Urothelium cell line (cell line): ENCODE results near the gene ACLY.

Experiments used
- DNase-seq: peaks from one replicate; pipeline ENCODE4 v3.0.0; 2011; ENCODE audit warnings: low spot score, mixed read lengths
- FAIRE-seq: peaks from 2 replicates; lab custom pipeline; 2011; peaks lifted over from hg19 to GRCh38; lab: Jason Lieb, UNC

ACLY gene

DNA sequence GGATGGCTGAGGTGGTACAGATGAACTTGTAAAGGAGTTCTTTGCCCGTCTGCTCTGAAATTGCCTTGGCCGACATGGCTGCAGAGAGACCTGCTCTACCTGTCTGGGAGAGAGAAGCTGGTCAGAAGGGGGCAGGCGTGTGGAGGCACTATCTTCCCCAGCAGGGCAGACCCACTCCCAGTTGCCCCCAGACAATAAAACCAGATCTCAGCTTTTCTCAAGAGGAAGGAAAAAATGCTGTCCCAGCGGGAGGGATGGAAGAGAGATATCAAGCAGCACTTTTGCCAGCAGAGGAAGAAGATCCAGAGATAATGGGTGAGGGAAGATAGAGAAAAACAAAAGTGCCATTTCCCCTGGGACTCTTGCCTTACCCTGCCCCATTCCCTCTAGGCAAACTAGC, 5.0 kb downstream of the ACLY start:
- FAIRE-seq (no peak), DNase-seq (no peak)

DNA sequence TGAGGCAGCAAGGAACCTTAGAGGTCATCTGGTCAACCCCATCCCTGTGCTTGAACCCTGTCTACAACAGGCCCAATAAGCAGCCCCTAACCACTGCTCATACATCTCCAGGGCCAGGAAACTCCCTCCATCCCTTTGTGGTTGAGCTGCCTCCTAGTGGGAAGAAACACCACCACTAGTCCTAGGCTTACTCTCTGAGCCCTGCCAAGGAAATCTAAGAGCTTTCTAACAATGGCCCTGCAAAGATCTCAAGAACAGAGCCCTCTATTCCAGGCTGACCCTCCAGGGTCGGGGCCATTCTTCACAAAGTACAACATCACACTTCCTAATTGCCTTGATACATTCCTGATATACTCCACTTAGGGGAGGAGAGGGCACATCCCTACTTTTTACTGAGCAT, 5.8 kb downstream of the ACLY start:
- FAIRE-seq, result no peak

DNA sequence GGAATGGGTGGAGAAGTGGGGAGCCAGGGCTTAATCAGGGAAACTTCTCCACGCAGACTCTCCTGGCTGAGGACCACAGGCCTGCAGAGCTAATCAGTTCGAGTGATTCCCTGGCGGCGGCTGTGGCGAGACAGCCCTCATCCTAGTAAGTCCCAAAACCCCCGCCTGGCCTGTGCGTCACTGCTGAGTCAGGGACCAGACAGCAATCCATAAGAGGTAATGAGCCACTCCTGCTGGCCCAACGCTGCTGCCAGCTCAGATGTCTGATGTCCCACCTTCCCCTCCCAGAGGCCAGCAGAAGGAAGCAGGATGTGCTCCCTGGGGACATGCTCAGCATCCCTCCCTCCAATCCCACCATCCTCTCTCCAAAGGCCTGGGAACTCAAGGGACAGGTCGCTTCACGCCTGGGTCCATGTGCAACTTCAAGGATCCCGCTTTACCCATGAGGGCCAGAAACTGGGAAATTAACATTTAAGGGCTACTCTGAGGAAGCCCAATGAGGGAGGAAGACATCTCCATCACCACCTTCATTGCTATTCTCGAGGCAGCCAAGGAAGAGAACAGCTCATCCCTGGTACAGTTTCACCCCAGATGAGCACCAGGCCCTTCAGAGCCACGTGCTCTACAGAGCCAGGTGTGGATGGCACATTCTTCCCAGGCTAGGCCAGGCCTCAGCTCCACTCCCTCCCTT, 7.9 kb downstream of the ACLY start:
- DNase-seq (peak; percentile 79), FAIRE-seq (peak; percentile 55)

More for the DNA sequence above, 5.8 kb downstream of the ACLY start:
- no peak for DNase-seq

DNA sequence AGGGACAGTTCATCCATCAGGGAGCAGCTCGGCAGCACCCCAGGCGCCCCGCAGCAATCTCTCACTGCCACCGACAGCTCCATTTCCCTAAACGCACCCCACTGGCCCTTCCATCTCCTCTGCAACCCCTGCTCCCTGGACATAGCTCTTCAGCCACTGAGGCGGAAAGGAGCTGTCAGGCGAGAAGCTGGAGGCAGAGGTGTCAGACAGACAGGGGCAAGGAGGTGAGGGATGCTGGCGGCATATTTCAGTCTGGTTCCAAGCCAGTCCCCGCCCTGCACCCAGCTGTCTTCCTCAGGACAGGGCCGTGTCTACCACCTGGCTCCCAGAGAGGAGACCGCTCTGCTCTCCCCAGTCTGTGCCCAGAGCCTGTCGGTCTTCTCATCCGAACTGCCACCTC, 9.7 kb downstream of the ACLY start:
- FAIRE-seq (no peak), DNase-seq (no peak)

DNA sequence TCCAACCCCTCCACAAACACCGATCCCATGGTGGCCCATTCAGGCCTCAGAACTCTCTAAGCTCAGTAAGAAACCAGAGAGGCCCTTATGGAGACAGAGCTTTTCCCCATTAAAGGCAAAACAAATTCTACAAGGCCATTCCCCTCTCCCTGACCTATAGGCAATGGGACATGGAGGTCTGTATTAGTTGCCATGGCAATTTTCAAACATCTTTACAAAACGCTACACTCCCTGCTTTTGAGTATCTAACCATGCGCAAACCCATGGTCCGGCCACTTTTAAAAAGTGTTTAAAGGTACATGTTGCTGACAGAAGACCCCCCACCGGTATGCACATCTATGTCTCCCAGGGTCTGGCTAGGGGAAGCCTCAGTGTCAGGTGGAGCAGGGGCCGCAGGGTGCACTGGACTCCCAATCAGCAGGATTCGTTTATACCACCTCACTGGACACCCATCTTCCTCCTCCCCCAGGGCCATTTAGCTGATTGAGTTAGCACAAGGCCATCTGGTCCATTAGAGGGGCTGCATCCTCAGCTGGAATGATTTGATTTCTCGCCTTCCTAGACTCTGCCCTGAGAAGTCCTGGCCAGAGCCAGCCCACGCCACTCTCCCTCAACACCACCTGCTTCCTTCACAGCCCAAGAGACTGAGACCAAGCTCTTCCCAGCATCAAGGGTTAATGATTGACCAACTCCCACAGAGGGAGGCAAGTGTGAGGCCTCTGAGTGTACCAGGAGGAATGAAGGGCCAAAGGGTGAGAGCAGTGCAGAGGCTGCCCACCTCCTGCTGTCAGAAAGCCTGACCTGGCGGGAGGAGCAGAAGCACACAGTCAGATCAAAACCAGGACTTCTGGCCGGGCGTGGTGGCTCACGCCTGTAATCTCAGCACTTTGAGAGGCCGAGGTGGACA, 10.9 kb downstream of the ACLY start:
- no peak for DNase-seq
- FAIRE-seq, result no peak

DNA sequence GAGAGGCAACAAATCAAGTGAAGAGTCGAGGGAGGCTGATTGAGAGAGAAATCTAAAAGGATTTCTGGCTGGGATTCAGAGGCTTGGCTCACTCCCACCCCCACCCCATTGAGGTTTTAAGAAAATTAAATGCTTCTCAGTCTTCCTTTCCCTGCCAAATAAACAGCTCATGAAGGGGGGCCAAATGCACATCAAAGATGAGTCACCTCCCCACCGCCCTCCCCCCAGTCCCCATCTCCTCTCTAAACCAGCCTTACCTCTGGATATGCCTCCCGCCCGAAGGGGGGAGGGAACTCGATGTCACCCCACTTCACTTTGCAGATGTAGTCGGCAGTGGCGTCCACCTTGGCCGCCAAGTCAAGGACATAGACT, 11.6 kb downstream of the ACLY start:
- DNase-seq (peak; percentile 63), FAIRE-seq (peak; percentile 91)

DNA sequence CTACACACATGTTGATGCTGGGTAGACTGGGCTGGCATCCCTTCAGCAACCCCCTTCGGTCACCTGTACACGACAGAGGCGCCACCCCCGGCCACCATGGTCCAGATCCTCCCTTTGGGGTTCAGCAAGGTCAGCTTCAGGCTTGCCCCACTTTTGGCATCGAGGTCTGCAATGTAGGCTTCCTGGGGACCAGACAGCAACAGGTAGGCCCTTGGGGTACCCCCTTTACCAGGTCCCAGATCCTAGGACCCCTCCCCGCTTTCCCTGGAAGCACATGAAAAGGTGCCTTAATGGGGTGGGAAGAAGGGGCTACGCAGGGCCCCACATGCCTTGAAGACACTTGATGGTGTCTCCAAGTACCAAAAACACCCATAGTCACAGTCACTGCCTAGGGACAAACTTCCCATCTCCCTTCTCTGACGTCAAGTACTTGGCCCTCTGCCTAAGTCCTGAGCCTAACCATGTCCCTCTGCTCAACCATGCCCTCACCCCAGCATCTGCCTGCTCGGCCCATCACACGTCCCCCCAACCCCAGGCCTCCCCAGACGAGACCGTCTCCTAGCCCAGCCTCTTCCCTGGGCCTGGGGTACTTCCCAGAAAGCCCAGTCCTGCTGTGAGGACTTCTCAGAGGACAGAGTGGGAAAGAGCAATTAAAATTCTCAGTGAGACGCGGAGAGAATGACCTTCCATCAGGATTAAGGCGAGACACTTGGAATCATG, 12.1 kb downstream of the ACLY start:
- peak; percentile 56 for FAIRE-seq
- DNase-seq, result no peak

DNA sequence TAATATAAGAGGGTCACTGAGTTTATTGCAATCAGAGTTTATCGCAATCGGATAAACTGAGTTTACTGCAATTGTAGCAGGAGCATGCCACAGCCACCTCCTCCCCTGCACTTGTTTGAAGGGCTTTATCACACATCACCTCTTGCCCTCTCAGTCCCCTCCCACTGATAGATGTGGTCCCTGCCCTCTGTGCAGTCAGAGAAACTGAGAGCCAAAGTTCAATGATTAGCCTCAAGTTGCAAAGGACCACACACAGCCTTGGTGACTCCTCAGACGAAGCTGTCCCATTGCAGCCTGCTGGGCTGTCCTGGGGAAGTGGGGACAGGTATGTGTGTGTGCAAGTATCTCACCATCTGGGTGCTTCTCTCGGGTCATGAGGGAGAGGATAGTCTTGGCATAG, 13.6 kb downstream of the ACLY start:
- no peak for FAIRE-seq

DNA sequence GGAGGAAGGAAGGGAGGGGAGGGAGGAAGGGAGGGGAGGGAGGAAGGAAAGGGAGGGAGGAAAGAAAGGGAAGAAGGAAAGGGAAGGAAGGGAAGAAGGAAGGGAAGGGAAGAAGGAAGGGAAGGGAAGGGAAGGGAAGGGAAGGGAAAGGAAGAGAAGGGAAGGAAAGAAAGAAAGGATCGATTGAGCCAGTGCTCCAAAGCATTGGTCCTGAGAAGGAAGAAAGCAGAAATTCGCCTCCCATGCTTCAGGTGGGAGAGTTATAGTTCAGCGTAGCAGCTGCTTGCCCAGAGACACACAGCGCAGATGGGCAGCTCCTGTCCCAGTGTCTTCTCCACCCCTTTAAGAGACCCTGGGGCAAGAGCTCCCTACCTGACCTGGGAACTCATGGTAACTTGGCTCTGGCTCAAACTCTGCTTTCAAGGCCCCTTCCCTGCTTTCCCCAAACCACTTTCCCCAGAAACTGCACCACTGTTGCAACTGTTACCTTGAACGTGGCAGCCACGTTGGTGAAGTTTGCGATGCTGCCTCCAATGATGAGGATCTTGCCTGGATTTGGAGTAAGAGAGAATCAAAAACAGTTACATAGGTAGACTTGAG, 14.4 kb downstream of the ACLY start:
- DNase-seq (no peak), FAIRE-seq (no peak)

More for the DNA sequence above, 13.6 kb downstream of the ACLY start:
- no peak for DNase-seq

DNA sequence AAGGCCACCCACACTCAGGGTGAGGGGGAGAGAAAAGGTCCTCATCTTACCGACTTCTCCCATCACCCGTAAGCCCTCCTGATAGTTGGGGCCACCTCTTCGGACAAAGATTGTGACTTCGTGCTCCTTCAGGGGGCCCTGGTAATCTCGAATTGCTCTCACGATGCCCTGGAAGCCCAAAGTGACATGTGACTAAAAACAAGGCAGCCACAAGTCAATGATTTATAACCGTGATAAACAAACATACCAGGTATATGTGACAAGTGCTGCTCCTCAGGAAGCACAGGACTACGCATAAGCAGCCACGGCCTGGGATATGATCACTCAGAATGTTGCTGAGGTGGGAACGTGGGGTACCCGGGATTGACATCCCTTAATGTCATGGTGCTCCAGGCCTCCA, 17.1 kb downstream of the ACLY start:
- DNase-seq (no peak), FAIRE-seq (no peak)

DNA sequence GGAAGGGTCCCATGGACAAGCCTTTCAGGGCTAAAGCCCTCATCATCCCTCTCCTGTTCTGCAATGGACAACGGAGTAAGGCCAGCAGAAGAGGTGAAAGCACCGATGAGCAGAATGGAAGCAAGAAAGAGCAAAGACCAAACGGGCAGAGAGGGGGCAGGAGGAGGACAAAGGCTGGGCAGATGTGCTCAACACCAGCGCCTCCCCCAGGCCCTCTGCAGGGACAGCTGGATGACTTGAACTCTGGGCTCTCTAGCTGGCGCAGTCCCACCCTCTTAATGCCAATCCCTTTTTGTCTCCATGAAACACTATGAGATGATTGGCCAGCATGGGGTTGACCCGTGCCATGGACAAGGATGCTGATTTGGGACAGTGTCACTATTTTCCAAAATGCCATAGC, 22.0 kb downstream of the ACLY start:
- peak; percentile 35 for FAIRE-seq
- no peak for DNase-seq

DNA sequence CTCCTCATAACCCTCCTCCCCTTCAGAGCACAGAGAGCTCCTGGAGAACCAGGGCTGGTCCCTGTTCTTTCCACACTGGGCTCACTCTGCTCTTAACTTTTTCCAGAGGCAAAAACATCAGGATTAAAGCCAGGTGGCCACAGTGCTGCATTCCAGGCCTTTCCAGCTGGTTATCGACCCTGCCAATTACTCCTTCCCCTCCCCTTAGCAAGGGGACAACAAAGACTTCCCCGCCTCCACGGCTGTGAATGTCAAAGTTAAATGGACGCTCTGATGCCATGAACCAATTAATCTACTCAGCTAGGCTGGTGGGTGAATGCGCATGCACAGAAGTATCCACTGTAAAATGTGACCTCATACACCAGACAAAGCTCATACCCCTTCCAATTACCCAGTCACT, 23.1 kb downstream of the ACLY start:
- DNase-seq (no peak), FAIRE-seq (no peak)

DNA sequence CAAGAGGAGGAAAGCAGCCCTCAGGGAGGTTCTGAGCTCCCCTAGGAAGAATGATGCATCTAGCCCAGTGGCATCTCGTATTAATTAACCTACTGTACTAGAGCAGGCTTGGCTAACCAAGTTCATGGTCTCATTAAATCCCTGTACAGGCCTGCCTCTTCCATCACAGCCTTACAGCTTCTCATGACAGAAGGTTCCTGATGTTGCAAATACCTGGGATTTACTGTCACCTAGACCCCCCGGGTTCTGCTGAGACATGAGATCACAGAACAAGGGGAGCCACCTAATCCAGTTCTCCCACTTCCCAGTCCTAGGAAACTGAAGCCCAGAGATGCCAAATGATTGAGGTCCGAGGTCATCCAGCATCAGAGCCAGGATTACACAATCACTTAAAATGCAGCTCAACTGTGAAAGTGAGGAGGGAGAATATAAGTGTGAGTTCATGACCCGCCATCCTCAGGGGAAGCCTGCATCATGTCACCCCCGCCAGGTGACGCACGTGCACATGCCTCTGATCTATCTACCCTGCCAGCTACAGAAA, 23.9 kb downstream of the ACLY start:
- FAIRE-seq (no peak), DNase-seq (no peak)

DNA sequence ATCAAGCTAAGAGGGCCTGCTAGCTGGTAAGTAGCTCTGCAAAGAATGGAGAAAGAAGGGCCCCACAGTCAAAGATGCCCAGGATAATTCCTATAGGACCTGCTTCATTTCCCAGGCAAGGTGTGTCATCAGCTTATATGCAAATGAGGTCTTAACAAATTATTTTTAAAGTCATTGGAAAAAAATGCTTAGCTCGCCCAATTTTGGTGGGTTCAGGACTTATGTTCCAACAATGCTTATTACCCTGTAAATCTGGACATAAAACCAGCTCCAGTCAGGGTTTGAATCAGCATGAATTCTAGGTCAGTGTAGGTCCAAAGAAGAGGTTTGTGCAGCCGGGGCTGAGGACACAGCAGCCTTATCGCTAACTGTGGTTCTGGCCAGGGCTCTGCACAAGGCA, 25.4 kb downstream of the ACLY start:
- FAIRE-seq, result no peak
- DNase-seq, result no peak

DNA sequence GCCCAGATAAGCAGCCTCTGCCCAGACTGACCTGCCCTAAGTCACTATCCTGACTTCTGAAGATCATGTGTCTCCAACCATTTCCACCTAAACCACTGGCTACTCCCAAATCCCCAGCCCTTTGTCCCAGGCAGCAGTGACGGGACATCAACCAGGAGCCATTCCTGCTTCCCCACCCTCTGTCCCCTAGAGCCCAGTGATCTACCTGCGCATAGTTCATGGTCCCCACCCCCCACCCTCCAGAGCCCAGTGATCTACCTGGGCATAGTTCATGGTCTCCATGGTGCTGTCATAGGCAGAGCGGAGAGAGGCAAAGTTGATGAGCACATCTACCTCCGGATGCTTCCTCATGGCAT, 26.8 kb downstream of the ACLY start:
- DNase-seq (no peak), FAIRE-seq (no peak)

DNA sequence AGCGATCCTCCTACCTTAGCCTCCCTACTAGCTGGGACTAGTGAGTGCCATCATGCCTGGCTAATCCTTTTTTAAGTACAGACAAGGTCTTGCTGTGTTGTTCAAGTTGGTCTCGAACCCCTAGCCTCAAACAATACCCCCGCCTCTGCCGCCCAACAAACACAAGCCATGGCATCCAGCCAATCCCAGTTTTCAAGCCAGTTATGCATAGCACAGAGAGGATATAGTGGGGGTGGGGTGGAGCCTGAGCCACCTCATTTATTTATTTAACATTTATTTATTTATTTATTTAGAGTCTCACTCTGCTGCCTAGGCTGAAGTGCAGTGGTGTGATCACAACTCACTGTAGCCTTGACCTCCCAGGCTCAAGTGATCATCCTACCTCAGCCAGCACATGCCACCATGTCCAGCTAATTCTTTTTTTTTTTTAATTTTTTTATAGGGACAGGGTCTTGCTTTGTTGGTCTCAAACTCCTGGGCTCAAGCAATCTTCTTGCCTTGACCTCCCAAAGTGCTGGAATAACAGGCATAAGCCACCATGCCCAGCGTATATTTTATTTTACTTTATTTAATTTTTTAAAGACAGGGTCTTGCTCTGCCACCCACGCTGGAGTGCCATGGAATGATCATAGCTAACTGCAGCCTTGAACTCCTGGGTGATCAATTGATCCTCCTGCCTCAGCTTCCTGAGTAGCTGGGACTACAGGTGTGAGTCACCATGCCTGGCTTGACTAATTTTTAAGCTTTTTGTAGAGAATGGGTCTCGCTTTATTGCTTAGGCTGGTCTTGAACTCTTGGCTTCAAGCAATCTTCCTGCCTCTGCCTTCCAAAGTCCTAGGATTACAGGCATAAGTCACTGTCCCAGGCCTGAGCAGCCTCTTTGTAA, 27.4 kb downstream of the ACLY start:
- DNase-seq (no peak), FAIRE-seq (no peak)

DNA sequence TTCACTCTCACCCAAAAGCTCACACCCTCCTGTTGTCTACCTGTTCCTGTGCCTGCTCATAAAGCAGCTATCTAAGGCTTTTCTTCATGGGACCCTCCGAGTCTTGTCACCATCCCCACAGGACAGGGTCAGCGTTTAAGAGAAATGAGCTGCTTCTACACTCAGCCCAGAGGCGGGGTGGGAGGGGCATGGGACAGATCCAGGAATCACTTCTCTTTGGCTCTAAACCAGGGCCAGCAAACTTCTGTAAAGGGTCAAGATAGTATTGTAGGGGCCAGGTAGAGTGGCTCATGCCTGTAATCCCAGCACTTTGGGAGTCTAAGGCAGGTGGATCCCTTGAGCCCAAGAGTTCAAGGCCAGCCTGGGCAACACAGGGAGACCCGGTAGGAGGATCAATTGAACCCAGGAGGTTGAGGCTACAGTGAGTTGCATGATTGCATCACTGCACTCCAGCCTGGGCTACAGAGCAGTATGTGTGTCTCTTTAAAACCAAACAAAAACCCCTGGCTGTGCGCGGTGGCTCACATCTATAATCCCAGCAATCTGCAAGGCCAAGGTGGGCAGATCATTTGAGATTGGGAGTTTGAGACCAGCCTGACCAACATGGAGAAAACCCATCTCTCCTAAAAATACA, 30.3 kb downstream of the ACLY start:
- FAIRE-seq (no peak), DNase-seq (no peak)

DNA sequence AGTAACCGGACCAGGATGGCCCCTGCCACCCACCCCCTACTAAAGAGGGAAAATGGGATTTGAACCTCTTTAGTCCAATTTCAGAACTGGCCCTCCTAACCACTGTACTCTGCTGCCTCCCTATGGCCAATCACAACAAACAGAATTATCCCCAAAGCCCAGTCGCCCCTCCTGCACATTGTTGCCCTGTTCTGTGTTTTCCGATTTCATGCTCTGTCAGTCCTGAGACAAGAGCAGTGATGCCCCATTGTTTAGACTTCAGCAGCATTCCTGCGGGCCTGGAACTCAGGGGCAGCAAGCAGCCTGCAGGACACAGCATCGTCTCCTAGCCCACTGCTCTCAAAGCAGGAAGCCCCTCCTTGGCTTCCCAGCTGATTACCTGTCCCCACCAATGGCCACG, 33.0 kb downstream of the ACLY start:
- DNase-seq (no peak), FAIRE-seq (no peak)

DNA sequence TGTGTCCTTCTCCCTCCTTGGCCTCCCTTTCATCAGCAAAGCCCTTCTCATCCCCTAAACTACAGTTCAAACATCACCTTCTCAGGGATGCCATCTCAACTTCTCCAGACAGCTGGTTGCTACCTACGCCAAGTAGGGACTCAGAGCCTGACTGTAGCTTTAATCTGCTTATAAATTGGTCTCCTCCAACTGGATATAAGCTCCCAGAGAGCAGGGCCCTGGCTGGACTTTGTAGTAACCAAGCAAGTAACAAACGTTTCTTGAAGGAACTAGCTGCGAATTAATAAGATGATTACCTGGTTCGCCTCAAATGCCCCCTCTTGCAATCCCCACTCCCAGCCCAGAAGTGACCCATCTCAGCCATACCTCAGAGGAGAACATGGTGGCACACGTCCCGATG, 36.0 kb downstream of the ACLY start:
- DNase-seq, result no peak
- no peak for FAIRE-seq

DNA sequence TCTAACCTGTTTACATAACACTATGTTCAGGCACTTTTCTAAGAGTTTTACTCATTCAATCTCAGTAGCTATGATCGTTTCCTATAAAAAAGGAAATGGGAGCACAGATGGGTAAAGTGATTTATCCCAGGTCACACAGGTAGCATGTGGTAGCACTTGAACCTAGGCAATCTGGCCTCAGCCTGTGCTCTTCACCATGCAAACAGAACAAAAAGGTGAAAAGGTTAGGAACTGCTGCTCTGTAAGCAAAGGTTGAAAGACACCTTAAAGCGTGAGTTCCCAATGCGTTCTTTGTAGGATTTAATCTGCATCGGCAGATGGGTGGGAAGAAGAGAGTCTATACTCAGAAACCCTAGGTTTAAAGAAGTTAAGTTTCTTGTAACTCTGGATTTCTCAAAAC, 38.6 kb downstream of the ACLY start:
- no peak for DNase-seq
- FAIRE-seq, result no peak
